ENCODE data around the gene IER5L.
A peak's percentile ranks its signal among the peaks of the same experiment; 100 is the strongest.
"Not testable (repeated sequence)": the region's sequence is repeated elsewhere in the genome, so short reads cannot be mapped to it uniquely, and the experiment has no call there.

IER5L gene

GRCh38 chr9:129202613-129203555 is 24.8 kb upstream of the IER5L start:
- DNase-seq: peak; percentile 29 to 66

GRCh38 chr9:129201866-129202265 is 23.8 kb upstream of the IER5L start:
- DNase-seq: no peak

- DNase-seq: no peak
Observed at GRCh38 chr9:129201289-129201688, 23.2 kb upstream of the IER5L start.

GRCh38 chr9:129200255-129200654 is 22.2 kb upstream of the IER5L start:
- no peak for DNase-seq

- no peak for DNase-seq
Observed at GRCh38 chr9:129199044-129199435, 21.0 kb upstream of the IER5L start.

GRCh38 chr9:129198319-129199043 is 20.4 kb upstream of the IER5L start:
- no peak for DNase-seq

- no peak for DNase-seq
Observed at GRCh38 chr9:129197978-129198318, 19.9 kb upstream of the IER5L start.

- DNase-seq: not testable (repeated sequence)
Observed at GRCh38 chr9:129197045-129197444, 19.0 kb upstream of the IER5L start.

GRCh38 chr9:129195606-129196005 is 17.5 kb upstream of the IER5L start:
- no peak for DNase-seq

GRCh38 chr9:129194221-129194620 is 16.2 kb upstream of the IER5L start:
- no peak for DNase-seq

- DNase-seq: no peak
Observed at GRCh38 chr9:129193655-129194054, 15.6 kb upstream of the IER5L start.

- DNase-seq: no peak
Observed at GRCh38 chr9:129191234-129191633, 13.2 kb upstream of the IER5L start.

- not testable (repeated sequence) for DNase-seq
Observed at GRCh38 chr9:129189971-129190370, 11.9 kb upstream of the IER5L start.

GRCh38 chr9:129187042-129187441 is 9.0 kb upstream of the IER5L start:
- no peak for DNase-seq

GRCh38 chr9:129185991-129186390 is 7.9 kb upstream of the IER5L start:
- no peak for DNase-seq

- no peak for DNase-seq
Observed at GRCh38 chr9:129185402-129185801, 7.3 kb upstream of the IER5L start.

- no peak for DNase-seq
Observed at GRCh38 chr9:129184596-129185122, 6.6 kb upstream of the IER5L start.

GRCh38 chr9:129184219-129184524 is 6.1 kb upstream of the IER5L start:
- DNase-seq: no peak

- DNase-seq: no peak
Observed at GRCh38 chr9:129183495-129184218, 5.6 kb upstream of the IER5L start.

- no peak for DNase-seq
Observed at GRCh38 chr9:129182625-129183494, 4.8 kb upstream of the IER5L start.

GRCh38 chr9:129182122-129182521 is 4.1 kb upstream of the IER5L start:
- no peak for DNase-seq

GRCh38 chr9:129181246-129181645 is 3.2 kb upstream of the IER5L start:
- DNase-seq: no peak
